Neutrophil (primary cell): ENCODE data around the gene SUPT20HL1.

Source experiments
- H3K27ac ChIP-seq: fragments of 200-600 bp; sonication (generic); 2 replicates; pipeline ENCODE4 v1.5.1; 2016; ENCODE audit warnings: mild to moderate bottlenecking, moderate library complexity
- H3K27me3 ChIP-seq: fragments of 200-600 bp; sonication (generic); 2 replicates; pipeline ENCODE4 v1.6.0; 2016; ENCODE audit warnings: mild to moderate bottlenecking
- H3K36me3 ChIP-seq: fragments of 200-600 bp; sonication (generic); 2 replicates; pipeline ENCODE4 v1.5.1; 2017
- H3K4me1 ChIP-seq, 2 experiments: fragments of 200-600 bp in 1 of 2; sonication (generic) in 1 of 2; 1 replicate in 1 of 2; 2 replicates in 1 of 2; pipeline versions ENCODE4 v1.5.1 to v1.6.1; 2013 to 2016; ENCODE audit warnings: low read depth in 1 of 2, low read length in 1 of 2, mild to moderate bottlenecking in 1 of 2, moderate library complexity in 1 of 2; ENCODE audit not compliant: control insufficient read depth in 1 of 2, insufficient read depth in 1 of 2
- H3K4me3 ChIP-seq, 2 experiments: fragments of 200-600 bp in 1 of 2; sonication (generic) in 1 of 2; 1 replicate in 1 of 2; 2 replicates in 1 of 2; pipeline ENCODE4 v1.5.1; 2013 to 2016; ENCODE audit warnings: low read depth in 1 of 2, low read length in 1 of 2, mild to moderate bottlenecking in 1 of 2, moderate library complexity in 1 of 2
- H3K9me3 ChIP-seq: fragments of 200-600 bp; sonication (generic); 2 replicates; pipeline ENCODE4 v1.5.1; 2016
- TF ChIP-seq, protein P1 (sequence below): fragments of 200-600 bp; sonication (generic); IDR thresholded peaks from 2 replicates; pipeline ENCODE4 v1.5.1; 2016; ENCODE audit warnings: antibody characterized with exemption

SUPT20HL1 gene

GRCh38 chrX:24335871-24336270 is 24.6 kb upstream of the SUPT20HL1 start:
- H3K27me3 ChIP-seq, result no peaks in the 10 kb centered on the region
- H3K9me3 ChIP-seq, result no peaks in the 10 kb centered on the region
- H3K27ac ChIP-seq, result no peak overlapping the region
- no peak overlapping the region for H3K4me3 ChIP-seq
- H3K4me1 ChIP-seq, result no peaks in the 10 kb centered on the region
- TF ChIP-seq, protein P1, sequence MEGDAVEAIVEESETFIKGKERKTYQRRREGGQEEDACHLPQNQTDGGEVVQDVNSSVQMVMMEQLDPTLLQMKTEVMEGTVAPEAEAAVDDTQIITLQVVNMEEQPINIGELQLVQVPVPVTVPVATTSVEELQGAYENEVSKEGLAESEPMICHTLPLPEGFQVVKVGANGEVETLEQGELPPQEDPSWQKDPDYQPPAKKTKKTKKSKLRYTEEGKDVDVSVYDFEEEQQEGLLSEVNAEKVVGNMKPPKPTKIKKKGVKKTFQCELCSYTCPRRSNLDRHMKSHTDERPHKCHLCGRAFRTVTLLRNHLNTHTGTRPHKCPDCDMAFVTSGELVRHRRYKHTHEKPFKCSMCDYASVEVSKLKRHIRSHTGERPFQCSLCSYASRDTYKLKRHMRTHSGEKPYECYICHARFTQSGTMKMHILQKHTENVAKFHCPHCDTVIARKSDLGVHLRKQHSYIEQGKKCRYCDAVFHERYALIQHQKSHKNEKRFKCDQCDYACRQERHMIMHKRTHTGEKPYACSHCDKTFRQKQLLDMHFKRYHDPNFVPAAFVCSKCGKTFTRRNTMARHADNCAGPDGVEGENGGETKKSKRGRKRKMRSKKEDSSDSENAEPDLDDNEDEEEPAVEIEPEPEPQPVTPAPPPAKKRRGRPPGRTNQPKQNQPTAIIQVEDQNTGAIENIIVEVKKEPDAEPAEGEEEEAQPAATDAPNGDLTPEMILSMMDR, result no peak
- no peaks in the 10 kb centered on the region for H3K36me3 ChIP-seq

DNA sequence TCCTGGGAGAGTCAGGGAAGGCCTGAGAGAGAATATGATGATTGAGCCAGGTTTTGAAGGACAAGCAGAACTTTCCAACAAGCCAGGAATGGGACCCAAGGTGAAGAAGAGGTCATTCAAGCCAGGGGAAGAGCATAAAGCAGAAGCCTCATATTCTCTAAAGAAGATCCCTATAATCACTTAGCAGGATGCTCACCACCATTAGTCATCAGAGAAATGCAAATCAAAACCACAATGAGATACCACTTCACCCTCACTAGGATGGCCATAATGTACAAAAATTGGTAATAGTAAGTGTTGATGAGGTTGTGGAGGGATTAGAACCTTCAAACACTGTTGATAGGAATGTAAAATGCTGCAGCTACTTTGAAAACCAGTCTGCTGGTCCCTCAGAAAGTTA is 20.5 kb upstream of the SUPT20HL1 start:
- peaks cover 8% of the 10 kb centered on the region for H3K27me3 ChIP-seq
- H3K4me1 ChIP-seq, result no peaks in the 10 kb centered on the region
- H3K4me3 ChIP-seq, result no peak overlapping the region
- H3K9me3 ChIP-seq, result no peaks in the 10 kb centered on the region
- H3K36me3 ChIP-seq, result no peaks in the 10 kb centered on the region
- no peak overlapping the region for H3K27ac ChIP-seq
- TF ChIP-seq, protein P1, result no peak

- H3K4me3 ChIP-seq, result no peak overlapping the region
- peaks cover 8% of the 10 kb centered on the region for H3K27me3 ChIP-seq
- H3K27ac ChIP-seq, result no peak overlapping the region
- no peaks in the 10 kb centered on the region for H3K4me1 ChIP-seq
- TF ChIP-seq, protein P1, result no peak
- no peaks in the 10 kb centered on the region for H3K9me3 ChIP-seq
- no peaks in the 10 kb centered on the region for H3K36me3 ChIP-seq
Measured at GRCh38 chrX:24340501-24340900, 19.9 kb upstream of the SUPT20HL1 start.

DNA sequence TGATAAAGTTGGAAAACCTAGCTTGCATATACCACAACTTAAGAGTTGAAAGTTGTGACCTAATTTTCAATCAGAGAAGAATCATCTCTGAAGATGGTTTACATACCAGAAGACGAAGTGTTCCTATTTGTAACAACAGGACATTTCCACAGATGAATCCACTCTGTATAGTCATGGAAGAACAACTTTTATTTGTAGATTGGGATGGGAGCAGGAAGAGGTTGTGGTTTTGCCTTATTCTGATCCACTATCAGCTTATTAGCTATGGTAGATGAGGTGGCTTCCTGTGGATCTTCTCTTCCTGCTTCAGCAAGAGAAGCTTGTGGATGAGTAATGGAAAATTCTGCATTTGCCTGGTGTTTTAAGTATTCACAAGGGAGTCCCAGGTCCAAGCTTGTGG is 18.6 kb upstream of the SUPT20HL1 start:
- Histone ChIP-seq H3K36me3 (no peaks in the 10 kb centered on the region), H3K9me3 (no peaks in the 10 kb centered on the region), H3K4me3 (no peak overlapping the region), H3K27me3 (peaks cover 8% of the 10 kb centered on the region), H3K27ac (no peak overlapping the region), H3K4me1 (no peaks in the 10 kb centered on the region)
- TF ChIP-seq, protein P1, result no peak

DNA sequence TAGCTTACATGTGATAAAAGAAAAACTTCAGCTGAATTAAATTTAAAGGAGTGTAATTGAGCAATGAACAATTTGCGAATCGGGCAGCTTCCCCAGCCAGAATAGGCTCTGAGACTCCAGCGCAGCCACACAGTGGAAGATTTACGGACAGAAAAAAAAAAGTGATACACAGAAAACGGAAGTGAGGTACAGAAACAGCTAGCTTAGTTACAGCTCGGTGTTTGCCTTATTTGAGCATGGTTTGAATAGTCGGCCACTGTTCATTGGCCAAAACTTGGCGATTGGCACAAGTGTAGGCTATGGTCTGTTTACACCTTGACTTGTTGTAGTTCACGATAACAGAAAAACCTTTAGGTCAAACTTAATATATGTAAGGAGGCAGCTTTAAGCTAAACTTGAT is 16.7 kb upstream of the SUPT20HL1 start:
- no peaks in the 10 kb centered on the region for H3K36me3 ChIP-seq
- TF ChIP-seq, protein P1, result no peak
- no peak overlapping the region for H3K27ac ChIP-seq
- H3K4me1 ChIP-seq, result no peaks in the 10 kb centered on the region
- no peaks in the 10 kb centered on the region for H3K9me3 ChIP-seq
- H3K4me3 ChIP-seq, result no peak overlapping the region
- H3K27me3 ChIP-seq, result peaks cover 8% of the 10 kb centered on the region

DNA sequence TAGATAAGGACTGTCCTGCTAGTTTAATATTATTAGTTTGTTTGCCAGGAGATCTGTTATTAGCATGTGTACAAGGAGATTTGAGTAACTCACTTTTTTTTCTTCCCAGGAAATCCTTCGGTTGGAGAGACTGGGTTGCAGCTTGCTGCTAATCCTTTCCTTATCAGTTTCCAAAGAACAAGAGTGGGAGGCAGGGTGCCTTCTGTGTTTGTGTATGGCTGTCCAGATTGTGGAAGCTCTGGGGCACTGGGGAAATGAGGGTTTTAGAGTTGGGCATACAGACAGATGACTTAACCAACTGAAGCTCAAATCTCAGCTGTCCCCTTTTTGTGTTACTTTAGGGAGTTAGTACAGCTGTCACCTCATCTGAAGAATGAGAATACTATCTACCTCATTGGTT is 12.6 kb upstream of the SUPT20HL1 start:
- H3K36me3 ChIP-seq, result no peaks in the 10 kb centered on the region
- no peak overlapping the region for H3K4me3 ChIP-seq
- TF ChIP-seq, protein P1, result no peak
- peaks cover 8% of the 10 kb centered on the region for H3K27me3 ChIP-seq
- no peaks in the 10 kb centered on the region for H3K9me3 ChIP-seq
- no peaks in the 10 kb centered on the region for H3K4me1 ChIP-seq
- no peak overlapping the region for H3K27ac ChIP-seq
